GM19025 (cell line): ENCODE results near the gene CELSR2.
A peak's percentile ranks its signal among the peaks of the same experiment; 100 is the strongest.
"Not testable (repeated sequence)": the region's sequence is repeated elsewhere in the genome, so short reads cannot be mapped to it uniquely, and the experiment has no call there.

Experiments
- ATAC-seq: cut with Tn5 transposase; IDR thresholded peaks from one replicate; pipeline ENCODE4 v1.9.1; 2021; ENCODE audit warnings: mild to moderate bottlenecking, low read depth, moderate library complexity; ENCODE audit not compliant: unreplicated experiment

Gene CELSR2

GRCh38 chr1:109275706-109276345 is 26.5 kb downstream of the CELSR2 start:
- ATAC-seq: no peak

- ATAC-seq: peak; percentile 78
These were observed 28.3 kb downstream of the CELSR2 start for GRCh38 chr1:109277434-109278204.

DNA sequence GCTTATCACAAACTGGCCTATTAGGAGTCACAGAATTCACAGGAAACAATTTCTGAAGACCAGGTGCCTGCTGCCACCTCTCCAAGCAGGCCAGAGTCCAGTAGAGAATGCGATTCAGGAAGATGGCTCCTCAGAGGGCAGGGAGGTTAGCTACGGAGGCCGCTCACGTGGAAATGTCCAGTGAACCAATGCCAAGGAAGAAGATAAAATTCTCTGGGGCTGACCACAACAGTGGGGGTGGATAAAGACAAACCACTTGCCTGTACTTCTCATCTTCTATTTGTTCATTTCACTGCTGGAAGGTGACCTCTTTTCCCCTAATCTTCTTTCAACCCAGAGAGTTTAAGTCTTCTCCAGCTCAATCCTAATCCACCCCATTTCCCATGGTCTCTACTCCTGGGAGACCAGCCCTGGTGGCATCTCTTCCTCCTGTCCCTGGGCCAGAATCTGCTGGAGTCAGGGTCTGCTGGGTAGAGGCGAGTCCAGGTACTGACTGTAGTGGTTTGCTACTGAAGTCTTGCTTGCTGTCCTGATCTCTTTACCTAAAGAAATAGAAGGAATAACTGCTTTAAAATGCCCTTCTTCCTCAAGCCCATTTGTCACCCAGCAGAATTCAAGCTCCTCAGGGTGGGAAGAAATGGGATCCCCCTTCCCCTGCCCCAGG is 30.4 kb downstream of the CELSR2 start:
- ATAC-seq: no peak

DNA sequence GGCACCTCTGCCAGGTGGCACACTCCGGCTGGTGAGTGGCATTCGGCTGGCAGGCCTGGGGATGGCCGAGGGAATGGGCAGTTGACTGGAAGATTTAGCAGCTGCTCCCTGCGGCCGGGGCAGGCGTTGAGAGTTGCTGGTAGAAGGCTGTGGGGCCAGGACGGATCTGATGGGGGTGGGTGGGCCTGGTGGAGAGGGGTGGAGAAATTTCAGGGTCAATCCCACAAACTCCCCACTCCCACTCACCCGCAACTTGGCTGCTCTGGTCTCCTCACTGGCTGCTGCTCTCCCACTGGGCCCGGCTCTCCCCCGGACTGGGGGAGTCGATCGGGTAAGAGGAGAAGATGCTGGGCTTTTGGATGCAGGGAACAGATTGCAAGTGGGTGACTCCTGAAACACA is 31.5 kb downstream of the CELSR2 start:
- ATAC-seq: no peak

DNA sequence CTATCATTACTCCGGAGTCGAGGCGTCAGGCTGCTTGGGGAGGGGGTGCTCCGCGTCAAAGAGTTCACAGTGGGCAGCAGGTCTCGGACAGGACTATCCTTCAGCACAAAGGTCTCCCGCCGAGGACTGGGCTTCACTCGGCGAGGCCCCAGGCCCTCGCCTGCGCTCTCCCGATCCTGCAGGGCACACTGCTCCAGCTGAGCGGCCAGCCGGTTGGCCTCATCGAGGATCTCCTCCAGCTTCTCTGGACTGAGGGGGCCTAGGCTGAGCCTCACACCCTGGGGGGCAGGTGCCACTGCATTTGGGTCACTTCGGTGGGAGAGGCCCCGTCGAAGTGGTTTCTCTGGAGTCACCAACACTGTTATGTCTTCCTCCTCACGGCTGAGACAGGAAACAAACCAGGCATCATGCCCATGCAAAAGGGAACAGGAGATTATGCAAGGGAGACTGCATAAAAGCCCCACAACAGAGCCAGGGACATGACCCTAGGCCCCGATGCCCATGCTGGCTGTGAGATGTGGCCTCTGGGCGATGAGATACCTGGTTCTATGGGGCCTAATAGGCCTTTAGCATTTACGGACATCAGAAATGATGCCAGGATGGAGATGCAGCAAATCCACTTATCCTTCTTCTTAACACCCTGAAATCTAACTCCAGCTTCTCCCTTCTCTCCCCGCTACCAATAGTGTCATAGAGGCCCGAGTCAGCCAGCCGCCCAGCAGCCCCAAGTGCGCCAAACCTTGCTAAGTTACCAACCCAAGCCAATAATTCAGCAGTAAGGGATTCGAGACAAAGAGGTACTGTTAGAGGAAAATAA is 32.5 kb downstream of the CELSR2 start:
- no peak for ATAC-seq

GRCh38 chr1:109282497-109282951 is 33.2 kb downstream of the CELSR2 start:
- ATAC-seq: no peak

DNA sequence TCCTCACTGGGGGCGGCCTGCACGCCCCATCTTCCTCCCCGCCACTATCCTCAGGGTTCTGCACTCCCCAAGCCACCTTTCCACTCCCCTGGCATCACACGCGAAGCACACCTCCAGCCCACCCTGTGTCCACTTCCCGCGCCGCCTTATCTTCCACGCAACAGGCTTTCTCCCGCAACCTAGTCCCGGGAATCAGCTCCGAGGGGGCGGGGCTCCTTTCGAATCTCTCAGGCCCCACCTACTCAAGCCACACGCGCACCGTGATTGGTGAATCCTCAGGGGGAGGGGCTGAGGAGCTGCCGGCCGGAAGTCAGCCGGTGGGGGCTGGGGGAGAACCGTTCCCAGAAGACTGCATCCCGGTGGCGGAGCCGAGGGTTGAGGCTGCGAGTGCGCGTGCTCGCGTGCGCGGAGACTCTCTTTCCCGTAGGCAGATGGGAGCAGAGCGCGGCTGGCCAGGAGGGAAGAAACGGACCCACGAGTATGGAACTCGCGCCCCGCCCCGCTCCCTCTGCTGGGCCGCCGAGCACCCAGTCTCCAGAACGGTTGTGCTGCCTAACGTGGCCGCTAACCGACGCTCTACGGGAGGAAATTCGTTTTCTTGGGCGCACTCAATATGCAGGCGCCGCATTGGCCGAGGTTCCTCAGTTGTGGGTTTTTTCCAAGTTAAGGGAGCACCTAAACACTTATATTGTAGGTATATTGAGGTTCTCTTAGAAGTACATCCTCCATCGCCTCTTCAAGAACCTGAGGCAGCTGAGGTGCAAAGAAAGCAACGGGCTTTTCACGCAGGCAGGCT is 33.8 kb downstream of the CELSR2 start, which contains the start of gene PSRC1:
Gene PSRC1 (minus strand): TSS at position 194 of the 796 bp plus-strand sequence.
- peak; percentile 97 for ATAC-seq

- ATAC-seq: peak; percentile 11
These were observed 34.6 kb downstream of the CELSR2 start for GRCh38 chr1:109283748-109284600.

DNA sequence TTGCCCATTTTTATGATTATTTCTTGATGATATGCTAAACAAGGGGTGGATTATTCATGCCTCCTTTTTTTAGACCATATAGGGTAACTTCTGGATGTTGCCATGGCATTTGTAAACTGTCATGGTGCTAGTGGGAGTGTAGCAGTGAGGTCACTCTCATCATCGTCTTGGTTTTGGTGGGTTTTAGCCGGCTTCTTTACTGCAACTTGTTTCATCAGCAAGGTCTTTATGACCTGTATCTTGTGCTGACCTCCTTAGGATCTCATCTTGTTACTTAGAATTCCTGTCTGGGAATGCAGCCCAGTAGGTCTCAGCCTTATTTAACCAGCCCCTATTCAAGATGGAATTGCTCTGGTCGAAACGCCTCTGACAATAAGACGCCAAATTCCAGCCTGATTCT is 37.4 kb downstream of the CELSR2 start:
- not testable (repeated sequence) for ATAC-seq

DNA sequence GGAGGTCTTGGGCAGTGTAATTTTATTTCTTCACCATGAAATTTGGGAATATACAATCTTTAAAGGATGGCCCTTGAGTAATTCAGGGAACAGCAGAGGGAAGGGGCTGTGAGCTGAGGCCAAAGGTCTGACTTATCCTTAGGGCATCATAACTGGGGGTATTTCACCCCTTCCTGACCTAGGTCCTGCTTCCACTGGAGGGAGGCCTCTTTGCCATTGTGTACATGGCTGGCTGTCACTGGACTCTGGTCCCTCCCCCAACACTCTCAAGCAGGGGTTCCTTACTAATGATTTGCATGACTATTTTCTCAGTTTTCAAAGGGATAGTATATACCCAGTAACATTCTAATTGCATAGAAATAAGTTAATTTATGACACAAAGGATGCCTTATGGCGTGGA is 40.8 kb downstream of the CELSR2 start:
- ATAC-seq: no peak

- ATAC-seq: no peak
These were observed 41.7 kb downstream of the CELSR2 start for GRCh38 chr1:109290998-109291397.

DNA sequence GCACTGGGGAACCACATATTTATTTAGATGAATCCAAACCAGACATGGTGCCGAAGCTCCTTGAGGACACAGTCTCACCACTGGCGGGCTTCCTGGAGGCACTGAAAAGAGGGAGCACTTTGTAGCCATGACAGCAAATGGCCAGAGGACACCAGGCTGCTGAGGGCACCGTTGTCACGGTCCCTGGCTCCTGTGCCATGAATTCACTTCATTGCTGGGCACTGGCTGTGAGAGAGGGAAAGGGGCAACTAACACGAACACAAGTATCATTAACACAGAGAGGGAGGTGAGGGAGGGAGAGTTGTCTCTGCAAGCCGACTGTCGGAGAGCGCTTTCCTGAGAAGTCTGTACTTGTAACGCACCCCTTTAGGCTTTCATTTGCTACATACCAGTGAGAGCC is 43.0 kb downstream of the CELSR2 start:
- ATAC-seq: no peak

GRCh38 chr1:109293026-109293425 is 43.7 kb downstream of the CELSR2 start:
- no peak for ATAC-seq

GRCh38 chr1:109294481-109294880 is 45.1 kb downstream of the CELSR2 start:
- no peak for ATAC-seq

DNA sequence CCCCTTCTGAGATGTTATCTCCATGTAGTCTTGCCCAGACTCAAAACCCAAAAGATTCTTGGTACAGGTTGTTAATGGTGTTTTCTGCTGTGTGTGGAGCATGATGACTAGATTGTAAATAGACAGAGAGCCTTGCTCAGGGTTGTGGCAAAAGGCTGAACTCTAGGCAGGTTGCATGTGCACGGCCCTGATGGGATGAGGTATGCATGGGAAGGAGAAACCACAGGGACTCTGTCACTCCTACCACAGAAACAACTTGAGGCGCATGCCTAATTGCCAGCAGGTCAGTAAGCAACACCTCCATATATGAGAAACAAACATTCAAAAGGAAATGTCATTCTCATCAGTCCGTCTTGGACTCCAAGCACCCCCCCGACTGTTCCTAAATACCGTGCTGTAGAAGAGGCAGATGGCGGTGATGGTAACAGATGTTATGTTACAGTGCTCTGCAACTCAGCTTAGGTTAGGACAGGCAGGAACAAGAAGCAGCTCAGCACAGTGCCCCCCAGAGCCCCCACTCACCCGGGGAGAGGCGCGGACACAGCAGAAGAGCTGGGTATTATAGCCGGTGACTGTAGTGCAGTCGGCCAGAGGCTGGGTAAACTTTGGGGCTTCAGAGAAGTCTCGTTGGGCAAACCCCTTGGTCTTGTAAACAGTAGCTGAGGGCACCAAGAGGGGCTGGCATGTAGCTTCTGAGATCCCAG is 46.5 kb downstream of the CELSR2 start:
- no peak for ATAC-seq

DNA sequence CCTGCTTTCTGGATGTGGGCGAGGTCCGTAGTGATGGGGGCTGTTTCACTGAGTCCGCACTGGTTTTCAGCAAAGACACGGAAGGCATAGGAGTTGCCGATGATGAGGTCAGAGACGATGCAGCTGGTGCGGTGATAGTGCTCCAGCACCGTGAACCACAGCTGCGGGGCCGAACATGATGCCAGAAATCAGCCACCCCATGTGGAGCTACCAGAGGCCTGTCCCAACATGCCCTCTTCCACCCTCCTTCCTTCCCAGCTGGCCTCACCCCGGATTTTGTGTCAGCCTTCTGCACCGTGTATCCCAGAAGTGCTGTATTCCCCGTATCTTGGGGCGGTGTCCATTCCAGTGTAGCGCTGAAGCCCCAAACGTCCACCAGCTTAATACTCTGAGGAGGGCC is 47.4 kb downstream of the CELSR2 start:
- ATAC-seq: no peak

DNA sequence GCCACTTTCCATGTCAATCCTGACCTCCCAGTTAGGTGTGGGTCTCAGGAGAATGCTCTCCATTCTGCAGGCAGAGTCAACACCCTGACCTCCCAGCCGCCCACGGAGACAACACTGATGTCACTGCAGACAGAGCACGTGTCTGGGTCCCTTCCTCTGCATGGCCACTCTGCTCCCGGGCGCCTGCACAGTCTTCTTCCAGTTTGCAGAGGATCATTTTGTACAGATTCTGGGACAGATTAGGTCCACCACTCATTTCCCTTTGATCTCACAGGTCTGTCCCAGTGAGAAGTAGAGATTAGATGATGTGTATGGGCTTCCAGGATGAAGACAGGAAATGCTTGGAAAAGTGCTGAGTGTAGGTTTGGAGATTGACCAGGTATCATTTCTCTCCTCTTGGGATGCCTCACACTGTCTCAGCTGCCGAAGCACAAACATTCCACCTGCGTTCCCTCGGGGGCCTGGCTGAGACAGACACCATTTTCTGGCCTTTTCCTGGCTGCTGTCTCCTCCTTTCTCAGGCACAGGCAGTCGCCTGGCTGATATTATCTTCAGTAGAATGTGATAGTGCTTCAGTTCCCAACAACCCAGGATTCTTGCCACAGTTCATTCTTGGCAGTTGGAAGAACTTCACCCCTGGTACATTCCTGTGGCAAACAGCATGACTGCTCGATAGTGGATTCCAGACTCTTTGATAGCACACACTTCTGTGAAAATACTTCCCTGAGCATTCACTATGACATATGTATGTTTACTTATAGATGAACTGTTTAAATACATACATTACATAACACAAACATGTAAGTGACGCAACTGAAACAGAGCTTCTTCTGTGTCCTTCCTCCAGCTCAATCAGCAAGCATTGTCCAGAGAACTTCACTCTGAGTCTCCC is 49.6 kb downstream of the CELSR2 start:
- no peak for ATAC-seq
